Left kidney (tissue), 2 donors: ENCODE measurements around the gene UBD. TPM values are rescaled to one million over a fixed set of nuclear protein-coding genes. Genes with fewer than 3 reads are reported as not detected.

ENCODE experiments used
- DNase-seq: peaks from one replicate; pipeline ENCODE4 v3.0.0-alpha.2; 2013
- polyA plus RNA-seq: library from polyadenylated mRNA; unstranded; fragments of 120-200 nt; gene quantifications from one replicate; pipeline ENCODE4 v1.2.1, GENCODE V29; 2013; ENCODE audit not compliant: insufficient read length

The UBD gene
- polyA plus RNA-seq, 1 donor, result 2.3 TPM

DNA sequence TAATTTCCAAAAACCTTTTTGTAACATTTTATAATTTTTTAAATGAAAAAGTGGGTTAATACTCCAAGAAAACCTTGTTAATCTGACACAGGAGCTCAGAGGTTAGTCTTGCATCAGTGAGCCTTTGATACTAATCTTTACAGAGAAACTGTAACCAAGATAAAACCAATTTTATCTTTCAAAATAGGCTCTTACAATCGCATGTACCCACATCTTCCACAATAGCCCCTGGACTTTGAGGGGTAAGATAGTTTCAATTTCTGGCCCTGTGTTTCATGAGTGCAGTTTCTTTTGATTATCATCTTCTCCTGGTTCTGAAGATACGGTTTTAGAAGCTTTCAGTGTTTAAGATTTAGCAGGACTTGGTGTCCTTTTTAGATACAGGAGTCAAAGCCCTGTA, 37.3 kb downstream of the UBD start:
- no peak for DNase-seq

DNA sequence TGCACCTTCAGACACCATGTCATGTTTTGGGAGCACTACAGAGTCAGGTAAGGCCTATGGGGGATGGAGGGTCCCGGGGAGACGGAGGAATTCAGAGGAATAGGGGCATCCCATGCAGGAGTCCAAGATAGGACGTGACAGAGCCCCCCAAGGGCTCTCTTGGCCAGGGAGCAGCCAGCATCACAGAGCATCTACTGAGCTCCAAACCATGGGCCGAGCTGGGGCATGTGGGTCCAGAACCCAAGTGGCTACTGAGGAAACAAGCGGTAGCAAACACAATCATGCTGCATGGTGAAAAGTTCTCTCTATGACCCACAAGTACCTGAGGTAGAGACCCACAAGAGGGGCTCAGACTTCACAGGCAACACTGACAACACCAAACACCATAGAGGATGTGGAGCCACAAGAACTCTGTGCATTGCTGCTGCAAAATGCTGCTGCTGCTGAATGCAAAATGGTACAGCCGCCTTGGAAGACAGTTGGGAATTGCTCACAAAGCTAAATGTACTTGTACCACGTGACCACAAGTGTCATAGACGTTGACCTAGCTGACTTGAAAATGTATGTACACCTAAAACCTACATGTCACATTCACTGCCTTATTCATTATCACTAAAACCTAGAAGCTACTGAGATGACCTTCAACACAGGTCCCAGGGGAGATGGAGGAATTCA, 38.4 kb downstream of the UBD start:
- no peak for DNase-seq

DNA sequence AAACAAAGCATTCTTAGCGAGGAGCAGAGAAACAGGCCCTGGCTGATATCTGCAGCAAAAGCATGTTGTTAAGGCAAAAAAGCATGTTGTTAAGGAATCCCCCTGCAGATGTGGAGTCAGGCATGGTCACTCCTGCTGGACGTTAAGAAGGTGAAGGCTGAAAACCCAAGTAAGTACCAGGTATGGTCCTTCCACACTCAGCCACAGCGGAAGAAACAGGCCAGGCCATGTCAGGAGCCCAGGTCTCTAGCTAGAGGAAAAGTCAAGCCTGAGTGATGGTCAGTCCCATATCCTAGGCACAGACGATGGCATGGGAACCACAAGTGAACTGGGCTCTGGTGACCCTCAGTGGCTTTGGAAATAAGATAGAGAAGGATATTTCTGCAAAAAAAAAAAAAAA, 39.3 kb downstream of the UBD start:
- DNase-seq, result no peak

DNA sequence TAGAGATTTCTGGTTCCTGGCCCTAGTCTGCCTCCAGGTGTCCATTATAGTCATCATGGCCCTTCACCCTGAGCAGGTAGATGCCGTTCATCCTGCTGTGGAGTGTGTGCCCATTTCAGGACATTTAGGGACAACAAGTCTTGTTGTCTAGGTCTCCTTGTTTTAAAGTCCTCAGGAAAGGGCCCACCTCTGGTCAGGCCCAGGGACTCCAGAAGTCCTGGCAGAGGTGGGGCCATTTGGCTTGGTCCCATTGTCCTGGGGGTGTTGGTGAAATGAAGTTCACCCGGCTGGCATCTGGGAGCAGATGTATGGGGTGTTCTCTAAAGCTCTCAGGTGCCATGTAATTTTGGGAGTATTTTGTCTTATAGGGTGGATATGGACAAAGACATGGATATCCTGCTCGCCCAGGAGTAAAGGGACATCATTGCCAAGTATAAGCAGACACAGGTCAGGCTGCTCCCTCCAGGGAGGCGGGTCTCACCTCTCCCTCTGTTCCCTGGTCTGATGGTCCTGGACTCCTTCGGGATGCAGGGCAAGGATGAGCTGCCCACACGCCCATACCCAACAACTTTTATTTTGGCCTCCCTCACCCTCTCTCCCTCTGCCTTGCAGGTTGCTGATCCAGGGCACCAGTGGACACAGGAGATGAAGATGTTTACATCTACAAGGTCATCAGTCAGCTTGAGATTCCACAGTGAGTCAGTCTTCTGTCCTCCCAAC, 40.1 kb downstream of the UBD start:
- no peak for DNase-seq

DNA sequence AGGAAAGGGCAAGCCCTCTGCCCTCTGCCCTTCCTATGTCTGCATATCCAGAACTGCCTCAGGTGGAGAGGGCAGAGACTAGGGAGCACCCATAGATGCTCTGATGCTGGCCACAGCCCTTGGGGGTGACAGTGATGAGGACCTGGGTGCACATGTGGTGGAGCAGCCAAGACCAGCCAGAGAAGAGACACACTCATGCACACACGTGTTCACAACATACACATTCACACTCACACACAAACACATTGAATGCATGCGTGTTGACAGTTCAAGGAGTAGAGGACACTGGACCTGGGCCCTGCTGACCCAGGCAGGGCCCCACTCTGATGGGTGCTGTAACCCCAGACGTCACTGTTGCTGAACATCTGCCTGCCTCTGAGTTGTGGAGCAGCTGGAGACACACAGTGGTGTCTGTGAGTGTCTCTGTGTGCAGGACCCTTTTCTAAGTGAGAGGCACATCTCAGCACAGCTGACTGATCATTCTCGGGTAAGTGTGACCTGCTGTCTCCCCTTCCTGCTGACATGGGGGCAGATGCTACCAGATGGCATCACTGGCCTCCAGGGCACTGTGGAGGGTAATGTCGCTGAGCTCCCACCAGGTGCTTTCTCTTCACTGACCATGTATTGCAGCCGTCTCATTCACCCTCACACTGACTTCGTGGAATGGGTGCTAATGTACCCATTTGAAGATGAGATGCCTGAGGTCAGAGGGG, 41.6 kb downstream of the UBD start:
- no peak for DNase-seq

DNA sequence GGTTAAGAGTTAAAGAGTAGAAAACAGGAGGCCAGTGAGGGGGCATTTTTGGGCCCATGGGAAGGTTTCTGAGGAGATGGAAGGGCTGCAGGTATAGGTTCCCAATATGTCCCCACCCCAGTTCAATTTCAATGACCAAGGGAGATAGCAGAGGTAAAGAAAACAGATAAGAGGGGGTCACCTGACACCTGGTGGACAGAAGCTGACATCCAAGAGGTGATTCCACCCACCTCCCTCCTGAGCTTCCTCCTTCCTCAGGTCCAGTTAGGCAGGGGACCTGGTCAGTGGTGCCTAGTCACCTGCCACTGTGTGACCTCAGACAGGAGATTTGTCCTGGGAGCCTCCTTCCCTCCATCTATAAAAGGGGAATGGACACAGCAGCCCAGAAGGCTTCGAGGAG, 42.3 kb downstream of the UBD start:
- no peak for DNase-seq

DNA sequence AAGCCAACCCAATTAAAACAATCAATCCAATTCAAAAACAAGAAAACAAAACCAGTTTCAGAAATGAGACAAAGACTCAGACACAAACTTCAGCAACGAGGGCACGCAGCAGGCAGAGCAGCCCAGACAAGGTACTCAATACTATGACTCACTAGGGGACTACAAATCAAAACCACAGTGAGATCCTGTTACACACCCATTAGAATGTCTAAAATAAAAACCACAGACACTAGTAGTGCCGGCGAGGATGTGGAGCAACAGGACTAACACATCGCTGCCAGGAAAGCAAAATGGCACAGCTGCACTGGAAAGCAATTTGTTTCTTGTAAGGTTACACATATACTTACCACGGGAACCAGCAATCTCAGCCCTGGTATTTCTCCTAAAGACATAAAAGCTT, 43.4 kb downstream of the UBD start:
- DNase-seq, result no peak

DNA sequence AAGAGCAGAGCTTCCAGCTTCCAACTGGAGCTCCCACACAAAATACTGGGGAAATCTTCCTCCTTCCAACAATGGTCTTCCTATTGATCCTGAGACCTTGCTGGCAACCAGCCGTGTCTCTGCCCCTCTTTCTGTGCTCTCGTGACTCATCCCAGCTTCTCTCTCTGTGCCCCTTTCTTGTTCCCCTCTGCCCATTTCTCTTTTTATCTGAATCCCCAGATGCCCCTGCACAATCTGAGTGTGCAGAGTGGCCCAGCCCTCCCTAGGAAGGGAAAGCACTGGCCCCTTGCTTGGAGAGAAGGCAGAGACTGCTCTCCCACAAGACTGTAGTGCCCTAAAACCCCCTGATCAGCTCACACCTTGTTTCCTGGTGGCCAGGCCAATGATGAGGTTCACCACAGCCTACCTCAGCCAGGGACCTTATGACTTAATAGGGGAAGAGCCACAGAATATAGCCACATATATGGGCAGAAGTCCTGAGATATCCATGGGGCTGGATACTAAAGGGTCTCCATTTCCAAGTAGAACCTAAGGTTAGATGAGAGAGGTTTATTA, 48.7 kb downstream of the UBD start:
- DNase-seq, result no peak

DNA sequence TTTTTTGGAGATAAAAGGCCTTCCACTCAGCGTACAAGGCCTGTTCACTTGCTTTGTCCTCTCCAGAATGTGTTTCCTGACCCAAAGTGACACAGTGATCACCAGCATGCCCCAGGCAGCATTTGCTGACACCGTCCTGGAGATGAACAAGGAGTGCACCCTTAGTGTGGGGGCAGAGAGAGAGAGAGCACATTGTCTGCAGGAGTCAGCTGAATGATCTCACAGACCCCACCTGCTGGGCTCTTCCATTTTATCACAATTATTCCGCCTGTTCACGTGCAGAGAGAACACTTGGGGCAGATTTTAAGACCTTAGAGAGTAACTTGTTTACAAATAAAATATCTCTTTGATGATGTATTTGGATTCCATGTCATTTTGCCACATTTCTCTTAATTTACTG, 49.3 kb downstream of the UBD start:
- no peak for DNase-seq

DNA sequence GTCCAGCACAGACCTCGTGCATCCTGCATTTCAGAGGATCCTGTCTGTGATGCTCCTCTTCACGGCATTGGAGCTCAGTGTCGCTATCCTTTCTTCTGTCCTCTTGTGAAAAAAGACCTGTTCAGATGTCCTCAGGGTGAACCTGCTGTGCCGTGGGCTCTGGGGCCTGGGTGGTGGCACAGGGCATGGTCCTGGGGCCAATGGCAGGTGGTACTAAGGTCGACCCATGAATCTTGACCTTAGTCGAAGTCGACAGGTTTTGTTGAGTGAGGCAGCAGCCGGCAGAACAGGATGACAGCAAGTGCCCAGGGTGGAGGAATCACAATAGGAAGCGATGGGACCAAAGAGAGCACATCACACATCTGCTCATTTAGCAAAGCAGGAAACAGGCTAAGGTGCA, 49.8 kb downstream of the UBD start:
- DNase-seq, result no peak

DNA sequence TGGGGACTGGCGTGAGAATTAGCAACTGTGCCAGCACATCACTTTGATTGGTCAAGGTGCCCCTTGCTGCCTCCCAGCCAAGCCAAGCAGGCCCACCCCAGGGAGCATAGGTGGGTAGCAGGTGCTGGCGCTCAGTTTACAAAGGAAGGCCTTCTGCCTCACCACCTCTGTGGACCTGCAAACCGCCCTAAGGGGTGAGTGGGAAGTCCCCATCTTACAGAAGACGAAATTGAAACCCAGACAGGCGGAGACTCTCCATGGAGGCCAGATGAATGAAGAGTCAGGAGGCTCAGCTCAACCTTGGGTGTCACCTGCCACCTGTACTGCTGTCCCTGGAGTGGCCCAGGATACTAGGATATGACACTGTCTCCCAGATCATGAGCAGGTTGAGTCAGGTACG, 50.3 kb downstream of the UBD start:
- no peak for DNase-seq

DNA sequence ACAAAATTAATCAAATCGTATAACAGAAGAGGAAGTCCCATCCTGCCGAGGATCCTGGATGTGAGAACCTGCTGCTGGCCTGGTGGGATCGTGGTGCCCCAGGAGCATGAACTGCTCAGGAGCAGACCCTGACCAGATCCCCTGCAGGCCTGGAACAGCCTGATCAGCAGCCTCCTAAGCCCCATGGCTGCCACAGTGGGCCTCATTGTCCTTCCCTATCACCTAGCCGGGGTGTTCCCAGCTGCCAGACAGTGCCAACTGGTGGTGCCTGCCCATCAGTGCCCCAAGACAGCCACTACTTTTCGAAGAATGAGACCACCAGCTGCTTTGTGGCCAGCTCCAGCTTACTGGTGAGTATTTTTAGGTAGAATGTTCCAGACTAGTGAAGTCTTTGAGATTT, 52.2 kb downstream of the UBD start:
- no peak for DNase-seq

DNA sequence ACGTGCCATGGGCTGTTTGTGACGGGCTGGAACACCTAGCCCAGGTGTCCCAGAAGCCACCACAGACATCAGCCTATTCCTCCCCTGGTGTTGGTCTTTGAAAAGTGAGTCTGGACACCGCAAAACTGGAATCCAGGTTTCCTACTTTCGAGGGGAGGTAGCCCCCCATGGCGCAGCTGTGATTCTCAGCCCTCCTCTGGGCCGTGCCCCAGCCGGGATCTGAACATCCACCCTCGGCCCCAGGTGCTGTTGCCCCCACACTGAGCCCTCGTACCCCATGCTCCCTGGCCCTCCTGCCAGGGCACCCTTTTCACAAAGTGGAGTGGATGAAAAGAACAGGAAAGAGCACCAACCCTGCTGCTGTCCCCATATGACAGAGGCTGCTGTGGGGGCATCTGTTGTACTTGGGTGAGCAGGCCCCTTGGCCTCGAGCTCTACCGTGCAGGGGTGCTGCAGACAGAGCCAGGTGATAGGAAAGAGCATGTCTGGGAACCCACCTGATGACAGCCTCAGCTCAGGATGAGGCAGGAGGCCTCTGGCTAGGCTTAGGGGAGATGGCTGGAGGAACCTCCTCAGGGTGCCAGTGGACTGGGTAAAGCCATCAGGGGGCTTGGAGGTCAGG, 53.0 kb downstream of the UBD start:
- DNase-seq, result no peak

DNA sequence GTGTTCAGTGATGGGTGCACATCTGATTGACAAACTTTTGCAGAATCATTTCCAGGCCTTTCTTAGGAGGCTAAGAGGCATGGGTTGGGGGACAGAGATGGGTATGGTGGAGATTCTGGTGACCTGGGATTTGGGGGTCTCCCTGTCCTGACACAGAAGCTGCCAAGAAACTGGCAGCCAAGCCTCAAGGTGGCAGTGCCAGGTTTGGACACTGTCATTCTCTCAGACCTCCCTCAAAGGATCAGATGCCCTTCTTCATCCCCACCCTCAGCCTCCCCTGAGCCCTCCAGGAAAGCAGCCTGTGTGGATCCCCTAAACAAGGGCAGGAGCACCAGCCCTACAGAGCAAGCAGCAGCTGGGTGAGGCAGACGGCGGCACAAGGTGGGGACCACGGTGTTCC, 53.7 kb downstream of the UBD start:
- no peak for DNase-seq

Other genes starting within 250 kb of the UBD start
- gene OR5V1, start 190.9 kb downstream of the UBD start, polyA plus RNA-seq, result not detected
- gene OR12D3, start 184.4 kb downstream of the UBD start, polyA plus RNA-seq, result not detected
- gene OR12D2, start 164.1 kb downstream of the UBD start, polyA plus RNA-seq, result not detected
- gene OR12D1, start 144.8 kb downstream of the UBD start, polyA plus RNA-seq, result not detected
- gene OR10C1, start 120.4 kb downstream of the UBD start, polyA plus RNA-seq, result not detected
- not detected for gene OR11A1, start 102.7 kb downstream of the UBD start, polyA plus RNA-seq
- gene OR2H1, start 102.6 kb downstream of the UBD start, polyA plus RNA-seq, result not detected
- not detected for gene MAS1L, start 71.8 kb downstream of the UBD start, polyA plus RNA-seq
- 0.20 TPM for gene OR2H2, start 25.4 kb upstream of the UBD start, polyA plus RNA-seq
- gene GABBR1, start 73.5 kb upstream of the UBD start, polyA plus RNA-seq, result 99.7 TPM
- gene MOG, start 97.4 kb upstream of the UBD start, polyA plus RNA-seq, result not detected
- 0.33 TPM for gene ZFP57, start 121.4 kb upstream of the UBD start, polyA plus RNA-seq
- 5.0 TPM for gene HLA-F, start 163.7 kb upstream of the UBD start, polyA plus RNA-seq